ENCODE data around the gene HIF1A. TPM values are rescaled to one million over a fixed set of nuclear protein-coding genes. Genes with fewer than 3 reads are reported as not detected.

The HIF1A gene
- total and polyA plus RNA-seq, 2 donors (not counting 1 experiment from before 2014, with no cell fraction given) = 44.2 to 261 TPM

- CTCF ChIA-PET = interaction anchor here (0.8 to 4.0 kb wide), 7 partner anchors 13 to 377 kb away, joined by 3 to 21 read pairs (median 4); partner anchors contain the start of gene SNAPC1
- H3K4me3 Mint-ChIP-seq = no peak overlapping the region
- POLR2A ChIA-PET = interaction anchor here (0.6 to 0.9 kb wide), 3 partner anchors 12 to 226 kb away, joined by 3 to 5 read pairs (median 3); partner anchors contain the start of gene SNAPC1
- no peak for ATAC-seq (ENCODE audit: low read depth)
- 29% methylated on average over 1 of the region's 3 CpGs for WGBS (ENCODE audit: insufficient coverage)
- H3K27ac Mint-ChIP-seq = no peak overlapping the region
- no peak overlapping the region for H3K9ac ChIP-seq (ENCODE audit: low read length)
- no peaks in the 10 kb centered on the region for H3K27me3 ChIP-seq (replicated peaks in 1 of 4; ENCODE audit: control extremely low read depth in 1 of 4, control insufficient read depth in 3 of 4, insufficient read depth in 4 of 4, low read length in 3 of 4)
- no peak overlapping the region for H3K4me3 ChIP-seq (ENCODE audit: control extremely low read depth in 1 of 5, extremely low read depth in 1 of 5, insufficient read depth in 1 of 5, low read depth in 2 of 5, low read length in 4 of 5)
- H3K4me1 ChIP-seq (ENCODE audit: control insufficient read depth in 2 of 2, insufficient read depth in 2 of 2, low read length in 2 of 2) = peaks cover 25 to 27% of the 10 kb centered on the region in 2 donors
- no peak for DNase-seq
- H3K36me3 ChIP-seq (replicated peaks in 1 of 2; ENCODE audit: control extremely low read depth in 1 of 2, control insufficient read depth in 1 of 2, extremely low read depth in 1 of 2, insufficient read depth in 2 of 2, low read length in 1 of 2) = peaks cover 12 to 37% of the 10 kb centered on the region in 2 experiments
- H3K9me3 Mint-ChIP-seq (ENCODE audit: insufficient read depth) = no peaks in the 10 kb centered on the region
- no peaks in the 10 kb centered on the region for H3K9me3 ChIP-seq (ENCODE audit: control extremely low read depth in 1 of 3, control insufficient read depth in 2 of 3, insufficient read depth in 1 of 3, low read length in 2 of 3)
- intact Hi-C loops (cut with micrococcal nuclease) = no loop called here
- no peaks in the 10 kb centered on the region for H3K79me2 ChIP-seq (ENCODE audit: control insufficient read depth, insufficient read depth, low read length)
- H2AFZ ChIP-seq (ENCODE audit: insufficient read depth, low read depth, low read length, poor library complexity, severe bottlenecking) = no peak overlapping the region
- no peaks in the 10 kb centered on the region for H3K27me3 Mint-ChIP-seq
- no peak overlapping the region for H3K4me2 ChIP-seq (replicated peaks; ENCODE audit: low read depth, low read length, poor library complexity, severe bottlenecking)
- H4K20me1 ChIP-seq (ENCODE audit: control insufficient read depth, insufficient read depth, low read length, poor library complexity, severe bottlenecking) = no peaks in the 10 kb centered on the region
- peak overlapping the region in 1 of 2 donors; percentile 17 for H3K27ac ChIP-seq (ENCODE audit: low read length in 2 of 2)
- peaks cover 39% of the 10 kb centered on the region for H3K4me1 Mint-ChIP-seq
- no peak for TF ChIP-seq CTCF (IDR thresholded peaks at IDR 0.05)
- no peak for TF ChIP-seq EZH2 (IDR thresholded peaks at IDR 0.05; ENCODE audit: borderline replicate concordance, insufficient read depth, low read depth, low read length, poor library complexity, severe bottlenecking)
Observed at GRCh38 chr14:61749264-61749663, 54.0 kb downstream of the HIF1A start.

GRCh38 chr14:61749867-61750266 is 54.6 kb downstream of the HIF1A start:
- TF ChIP-seq EZH2 (IDR thresholded peaks at IDR 0.05; ENCODE audit: borderline replicate concordance, insufficient read depth, low read depth, low read length, poor library complexity, severe bottlenecking) (no peak), CTCF (IDR thresholded peaks at IDR 0.05) (no peak)
- no peak for ATAC-seq (ENCODE audit: low read depth)
- Histone ChIP-seq H4K20me1 (ENCODE audit: control insufficient read depth, insufficient read depth, low read length, poor library complexity, severe bottlenecking) (no peaks in the 10 kb centered on the region), H3K4me2 (replicated peaks; ENCODE audit: low read depth, low read length, poor library complexity, severe bottlenecking) (no peak overlapping the region), H3K27ac (ENCODE audit: low read length in 2 of 2) (no peak overlapping the region), H3K4me3 (ENCODE audit: control extremely low read depth in 1 of 5, extremely low read depth in 1 of 5, insufficient read depth in 1 of 5, low read depth in 2 of 5, low read length in 4 of 5) (no peak overlapping the region), H3K4me1 (ENCODE audit: control insufficient read depth in 2 of 2, insufficient read depth in 2 of 2, low read length in 2 of 2) (peaks cover 25 to 27% of the 10 kb centered on the region in 2 donors), H3K27me3 (replicated peaks in 1 of 4; ENCODE audit: control extremely low read depth in 1 of 4, control insufficient read depth in 3 of 4, insufficient read depth in 4 of 4, low read length in 3 of 4) (no peaks in the 10 kb centered on the region), H3K79me2 (ENCODE audit: control insufficient read depth, insufficient read depth, low read length) (no peaks in the 10 kb centered on the region), H3K9me3 (ENCODE audit: control extremely low read depth in 1 of 3, control insufficient read depth in 2 of 3, insufficient read depth in 1 of 3, low read length in 2 of 3) (no peaks in the 10 kb centered on the region), H3K36me3 (replicated peaks in 1 of 2; ENCODE audit: control extremely low read depth in 1 of 2, control insufficient read depth in 1 of 2, extremely low read depth in 1 of 2, insufficient read depth in 2 of 2, low read length in 1 of 2) (peaks cover 12 to 33% of the 10 kb centered on the region in 2 experiments), H3K9ac (ENCODE audit: low read length) (no peak overlapping the region), H2AFZ (ENCODE audit: insufficient read depth, low read depth, low read length, poor library complexity, severe bottlenecking) (no peak overlapping the region)
- CTCF ChIA-PET = interaction anchor here (1.0 to 4.0 kb wide), 7 partner anchors 15 to 377 kb away, joined by 3 to 21 read pairs (median 4); no protein-coding TSS in a partner anchor
- Mint-ChIP-seq H3K9me3 (ENCODE audit: insufficient read depth) (no peaks in the 10 kb centered on the region), H3K27ac (no peak overlapping the region), H3K27me3 (no peaks in the 10 kb centered on the region), H3K4me3 (no peak overlapping the region), H3K4me1 (peaks cover 44% of the 10 kb centered on the region)
- POLR2A ChIA-PET = interaction anchor here (0.9 kb wide), 1 partner anchor 12 kb away, joined by 5 read pairs; the partner anchor contains the start of gene SNAPC1
- 94% methylated on average over 2 of the region's 3 CpGs for WGBS (ENCODE audit: insufficient coverage)
- intact Hi-C loops (cut with micrococcal nuclease) = loop anchor here (2.0 to 10.0 kb wide), 4 partner anchors 53 to 1658 kb away; partner anchors contain the start of gene PCNX4
- DNase-seq = no peak

Measured in B cell (primary cell).